ENCODE data around the gene RCL1.

RCL1 gene

DNA sequence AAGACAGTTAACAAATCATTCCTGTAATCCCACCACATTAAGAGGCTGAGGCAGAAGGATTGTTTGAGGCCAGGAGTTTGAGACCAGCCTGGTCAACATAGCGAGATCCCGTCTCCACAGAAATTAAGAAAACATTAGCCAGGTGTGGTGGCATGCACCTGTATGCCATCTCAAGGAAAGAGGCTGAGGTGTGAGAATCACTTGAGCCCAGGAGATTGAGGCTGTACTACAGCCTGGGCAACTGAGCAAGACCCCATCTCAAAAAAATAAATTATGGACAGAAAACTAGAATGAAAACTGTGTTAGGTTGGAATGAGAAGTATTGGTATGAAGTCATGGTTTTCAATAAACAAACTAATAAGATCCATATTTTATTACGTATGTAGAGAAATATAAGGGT, 28.7 kb upstream of the RCL1 start:
- no peak overlapping the region for H3K9ac ChIP-seq (ENCODE audit: low read length)
- H3K79me2 ChIP-seq (ENCODE audit: low read length) = no peaks in the 10 kb centered on the region
- no peaks in the 10 kb centered on the region for H3K9me3 ChIP-seq (ENCODE audit: insufficient read depth, low read length)
- TF ChIP-seq, protein P1, sequence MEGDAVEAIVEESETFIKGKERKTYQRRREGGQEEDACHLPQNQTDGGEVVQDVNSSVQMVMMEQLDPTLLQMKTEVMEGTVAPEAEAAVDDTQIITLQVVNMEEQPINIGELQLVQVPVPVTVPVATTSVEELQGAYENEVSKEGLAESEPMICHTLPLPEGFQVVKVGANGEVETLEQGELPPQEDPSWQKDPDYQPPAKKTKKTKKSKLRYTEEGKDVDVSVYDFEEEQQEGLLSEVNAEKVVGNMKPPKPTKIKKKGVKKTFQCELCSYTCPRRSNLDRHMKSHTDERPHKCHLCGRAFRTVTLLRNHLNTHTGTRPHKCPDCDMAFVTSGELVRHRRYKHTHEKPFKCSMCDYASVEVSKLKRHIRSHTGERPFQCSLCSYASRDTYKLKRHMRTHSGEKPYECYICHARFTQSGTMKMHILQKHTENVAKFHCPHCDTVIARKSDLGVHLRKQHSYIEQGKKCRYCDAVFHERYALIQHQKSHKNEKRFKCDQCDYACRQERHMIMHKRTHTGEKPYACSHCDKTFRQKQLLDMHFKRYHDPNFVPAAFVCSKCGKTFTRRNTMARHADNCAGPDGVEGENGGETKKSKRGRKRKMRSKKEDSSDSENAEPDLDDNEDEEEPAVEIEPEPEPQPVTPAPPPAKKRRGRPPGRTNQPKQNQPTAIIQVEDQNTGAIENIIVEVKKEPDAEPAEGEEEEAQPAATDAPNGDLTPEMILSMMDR (IDR thresholded peaks at IDR 0.05; ENCODE audit: low read depth, low read length) = no peak
- TF ChIP-seq EZH2phosphoT487 (IDR thresholded peaks at IDR 0.05; ENCODE audit: low read depth) = no peak
- H2AFZ ChIP-seq (ENCODE audit: low read depth, low read length) = no peak overlapping the region
- H3K27me3 ChIP-seq (ENCODE audit: low read depth, low read length) = peaks cover 12% of the 10 kb centered on the region
- no peaks in the 10 kb centered on the region for H3K36me3 ChIP-seq (replicated peaks; ENCODE audit: low read depth, low read length)
- H3K27ac ChIP-seq (ENCODE audit: low read length) = no peak overlapping the region
- peaks cover 21% of the 10 kb centered on the region for H3K4me1 ChIP-seq (ENCODE audit: low read length)
- no peak overlapping the region for H3K4me3 ChIP-seq (ENCODE audit: low read length)
- H4K20me1 ChIP-seq (ENCODE audit: insufficient read depth, low read length) = no peaks in the 10 kb centered on the region
- H3K4me2 ChIP-seq (ENCODE audit: low read length) = no peak overlapping the region

DNA sequence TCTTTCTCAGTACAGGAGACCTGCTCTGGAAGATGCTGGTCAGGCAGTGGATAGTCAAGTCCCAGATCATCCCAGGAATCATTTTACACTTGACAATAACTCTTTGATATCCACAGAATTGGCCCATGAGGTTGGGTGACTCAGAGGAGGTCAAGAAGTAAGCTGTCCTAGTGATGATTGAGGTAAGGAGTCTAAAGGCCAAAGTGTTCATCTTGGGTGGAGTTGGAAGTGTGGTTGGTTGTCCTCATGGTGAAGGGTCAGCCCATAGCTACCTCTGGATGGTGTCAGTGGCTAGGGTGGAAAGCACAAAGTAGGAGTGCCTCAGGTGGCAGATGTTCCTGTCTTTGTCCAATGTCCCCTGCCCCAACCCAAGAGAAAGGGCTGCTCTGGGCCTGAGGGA, 24.1 kb upstream of the RCL1 start:
- H3K27me3 ChIP-seq (ENCODE audit: low read depth, low read length) = no peaks in the 10 kb centered on the region
- no peak overlapping the region for H3K4me2 ChIP-seq (ENCODE audit: low read length)
- H3K27ac ChIP-seq (ENCODE audit: low read length) = no peak overlapping the region
- H2AFZ ChIP-seq (ENCODE audit: low read depth, low read length) = no peak overlapping the region
- H3K36me3 ChIP-seq (replicated peaks; ENCODE audit: low read depth, low read length) = no peaks in the 10 kb centered on the region
- TF ChIP-seq, protein P1 (IDR thresholded peaks at IDR 0.05; ENCODE audit: low read depth, low read length) = no peak
- no peak for TF ChIP-seq EZH2phosphoT487 (IDR thresholded peaks at IDR 0.05; ENCODE audit: low read depth)
- H3K4me1 ChIP-seq (ENCODE audit: low read length) = peaks cover 7% of the 10 kb centered on the region
- H3K4me3 ChIP-seq (ENCODE audit: low read length) = no peak overlapping the region
- H4K20me1 ChIP-seq (ENCODE audit: insufficient read depth, low read length) = no peaks in the 10 kb centered on the region
- H3K79me2 ChIP-seq (ENCODE audit: low read length) = no peaks in the 10 kb centered on the region
- H3K9ac ChIP-seq (ENCODE audit: low read length) = no peak overlapping the region
- H3K9me3 ChIP-seq (ENCODE audit: insufficient read depth, low read length) = no peaks in the 10 kb centered on the region

DNA sequence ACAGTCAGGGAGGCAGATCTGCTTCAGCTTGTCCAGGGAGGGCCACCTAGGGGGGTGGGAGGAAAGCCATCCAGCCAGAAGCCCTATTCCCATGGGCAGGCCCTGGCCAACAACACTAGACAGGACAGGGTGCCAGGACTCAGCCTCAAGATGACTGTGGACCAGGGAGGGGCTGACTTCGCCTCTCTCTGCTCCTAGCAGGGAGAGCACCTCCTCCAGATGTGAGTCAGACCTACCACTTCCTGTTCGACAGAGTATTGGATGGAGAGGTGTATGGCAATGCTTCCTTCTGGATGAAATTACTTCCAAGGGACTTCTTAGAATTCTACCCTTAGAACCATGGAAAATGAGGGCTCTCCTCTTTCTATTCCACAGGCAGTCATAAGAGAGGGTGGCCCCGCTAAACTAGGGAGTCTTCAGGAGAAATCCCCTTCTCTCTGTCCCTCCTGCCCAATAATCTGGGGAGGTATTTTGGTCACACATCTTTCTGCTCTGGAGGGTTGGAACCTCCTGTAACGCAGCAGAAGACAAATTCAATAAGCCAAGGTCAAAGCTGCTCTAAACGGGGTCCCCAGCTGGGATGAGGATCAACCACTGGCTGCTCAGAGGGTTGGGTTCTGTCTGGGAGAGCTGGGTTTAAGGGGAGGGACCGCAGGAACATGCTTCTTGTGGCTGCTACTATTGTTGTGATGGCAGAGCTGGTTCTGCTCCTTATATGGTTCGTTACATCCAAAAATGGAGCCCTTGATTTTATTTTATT, 23.2 kb upstream of the RCL1 start:
- Histone ChIP-seq H3K4me2 (ENCODE audit: low read length) (no peak overlapping the region), H3K9me3 (ENCODE audit: insufficient read depth, low read length) (no peaks in the 10 kb centered on the region), H4K20me1 (ENCODE audit: insufficient read depth, low read length) (no peaks in the 10 kb centered on the region), H3K79me2 (ENCODE audit: low read length) (no peaks in the 10 kb centered on the region), H3K4me1 (ENCODE audit: low read length) (peaks cover 6% of the 10 kb centered on the region; the same call in 1 of the 2 replicates), H3K27me3 (ENCODE audit: low read depth, low read length) (no peaks in the 10 kb centered on the region), H3K4me3 (ENCODE audit: low read length) (no peak overlapping the region), H2AFZ (ENCODE audit: low read depth, low read length) (no peak overlapping the region), H3K9ac (ENCODE audit: low read length) (no peak overlapping the region), H3K36me3 (replicated peaks; ENCODE audit: low read depth, low read length) (no peaks in the 10 kb centered on the region), H3K27ac (ENCODE audit: low read length) (no peak overlapping the region)
- no peak for TF ChIP-seq EZH2phosphoT487 (IDR thresholded peaks at IDR 0.05; ENCODE audit: low read depth)
- TF ChIP-seq, protein P1 (IDR thresholded peaks at IDR 0.05; ENCODE audit: low read depth, low read length) = no peak

DNA sequence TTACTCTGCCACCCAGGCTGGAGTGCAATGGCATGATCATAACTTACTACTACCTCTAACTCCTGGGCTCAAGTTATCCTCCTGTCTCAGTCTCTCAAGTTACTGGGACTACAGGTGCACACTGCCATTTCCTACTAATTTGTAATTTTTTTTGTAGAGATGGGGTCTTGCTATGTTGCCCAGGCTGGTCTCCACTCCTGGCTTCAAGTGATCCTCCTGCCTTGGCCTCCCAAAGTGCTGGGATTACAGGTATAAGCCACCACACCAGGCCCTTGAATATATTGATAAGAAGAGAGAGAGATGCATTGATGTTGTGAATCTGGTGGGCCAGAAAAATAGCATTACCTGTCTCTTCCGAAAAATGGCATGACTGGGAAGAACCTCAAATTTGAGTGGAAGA, 21.0 kb upstream of the RCL1 start:
- Histone ChIP-seq H2AFZ (ENCODE audit: low read depth, low read length) (no peak overlapping the region), H3K79me2 (ENCODE audit: low read length) (no peaks in the 10 kb centered on the region), H3K9me3 (ENCODE audit: insufficient read depth, low read length) (no peaks in the 10 kb centered on the region), H4K20me1 (ENCODE audit: insufficient read depth, low read length) (no peaks in the 10 kb centered on the region), H3K27ac (ENCODE audit: low read length) (no peak overlapping the region), H3K36me3 (replicated peaks; ENCODE audit: low read depth, low read length) (no peaks in the 10 kb centered on the region), H3K4me3 (ENCODE audit: low read length) (no peak overlapping the region), H3K4me2 (ENCODE audit: low read length) (no peak overlapping the region), H3K9ac (ENCODE audit: low read length) (no peak overlapping the region), H3K4me1 (ENCODE audit: low read length) (peaks cover 6% of the 10 kb centered on the region; the same call in 1 of the 2 replicates), H3K27me3 (ENCODE audit: low read depth, low read length) (no peaks in the 10 kb centered on the region)
- TF ChIP-seq EZH2phosphoT487 (IDR thresholded peaks at IDR 0.05; ENCODE audit: low read depth) = no peak
- TF ChIP-seq, protein P1 (IDR thresholded peaks at IDR 0.05; ENCODE audit: low read depth, low read length) = no peak
